HG03060 (cell line): ENCODE data around the gene MRTFA.
"Not testable (repeated sequence)": the region's sequence is repeated elsewhere in the genome, so short reads cannot be mapped to it uniquely, and the experiment has no call there.

ENCODE experiments used
- ATAC-seq: cut with Tn5 transposase; IDR thresholded peaks from one replicate; pipeline ENCODE4 v1.9.1; 2021; ENCODE audit warnings: low read depth, moderate number of reproducible peaks; ENCODE audit not compliant: unreplicated experiment

Gene MRTFA

GRCh38 chr22:40636380-40637182 is at the start of gene MRTFA:
MRTFA (minus strand) TSS chr22:40636719.
- peak; percentile 78 for ATAC-seq

- no peak for ATAC-seq
These were observed 48.9 kb upstream of the MRTFA start for GRCh38 chr22:40685406-40685805.

- no peak for ATAC-seq
These were observed 48.2 kb upstream of the MRTFA start for GRCh38 chr22:40684728-40685127.

GRCh38 chr22:40681451-40681850 is 44.9 kb upstream of the MRTFA start:
- ATAC-seq: no peak

- ATAC-seq: no peak
These were observed 44.3 kb upstream of the MRTFA start for GRCh38 chr22:40680819-40681183.

- ATAC-seq: no peak
These were observed 43.7 kb upstream of the MRTFA start for GRCh38 chr22:40679964-40680818.

- ATAC-seq: no peak
These were observed 42.9 kb upstream of the MRTFA start, which contains the start of gene MCHR1 for GRCh38 chr22:40679249-40679963. MCHR1 (plus strand) TSS chr22:40679484; CDS start chr22:40679653, 169 bp downstream.

GRCh38 chr22:40678493-40679248 is 42.2 kb upstream of the MRTFA start:
- no peak for ATAC-seq

GRCh38 chr22:40676644-40677043 is 40.1 kb upstream of the MRTFA start:
- no peak for ATAC-seq

GRCh38 chr22:40676166-40676565 is 39.6 kb upstream of the MRTFA start:
- ATAC-seq: not testable (repeated sequence)

GRCh38 chr22:40674274-40674673 is 37.8 kb upstream of the MRTFA start:
- no peak for ATAC-seq

GRCh38 chr22:40673017-40673416 is 36.5 kb upstream of the MRTFA start:
- ATAC-seq: no peak

GRCh38 chr22:40671796-40672360 is 35.4 kb upstream of the MRTFA start:
- no peak for ATAC-seq

- no peak for ATAC-seq
These were observed 34.9 kb upstream of the MRTFA start for GRCh38 chr22:40671369-40671768.

GRCh38 chr22:40670058-40670457 is 33.5 kb upstream of the MRTFA start:
- no peak for ATAC-seq

GRCh38 chr22:40668611-40669411 is 32.3 kb upstream of the MRTFA start:
- ATAC-seq: no peak

- no peak for ATAC-seq
These were observed 29.8 kb upstream of the MRTFA start for GRCh38 chr22:40666151-40666848.

GRCh38 chr22:40665312-40665711 is 28.8 kb upstream of the MRTFA start:
- no peak for ATAC-seq
